Measurements from ENCODE around the gene AUNIP.

- TF ChIP-seq CTCF (IDR thresholded peaks at IDR 0.05), result no peak
- TF ChIP-seq POLR2A (IDR thresholded peaks at IDR 0.05), result no peak
- TF ChIP-seq POLR2AphosphoS5 (IDR thresholded peaks at IDR 0.05), result no peak
These were observed 5.2 kb upstream of the AUNIP start for GRCh38 chr1:25864434-25864833.

All from prostate gland (tissue), 2 donors.